Measurements from ENCODE around the gene SCN10A.
A peak's percentile ranks its signal among the peaks of the same experiment; 100 is the strongest.

SCN10A gene

GRCh38 chr3:38717355-38718240 is 98.4 kb downstream of the SCN10A start:
- DNase-seq (ENCODE audit: low read depth, low spot score), result no peak
- no peak for TF ChIP-seq CTCF (IDR thresholded peaks at IDR 0.05; ENCODE audit: insufficient read depth, low read length, missing control alignments)
- POLR2A ChIA-PET, result no interaction called here
- H3K4me3 ChIP-seq (ENCODE audit: low read depth, low read length), result no peak overlapping the region
- CTCF ChIA-PET, result no interaction called here

- POLR2A ChIA-PET, result no interaction called here
- CTCF ChIA-PET, result no interaction called here
- H3K4me3 ChIP-seq (ENCODE audit: low read depth, low read length), result no peak overlapping the region
- no peak for TF ChIP-seq CTCF (IDR thresholded peaks at IDR 0.05; ENCODE audit: insufficient read depth, low read length, missing control alignments)
- DNase-seq (ENCODE audit: low read depth, low spot score), result no peak
Observed at GRCh38 chr3:38713121-38713520, 102.9 kb downstream of the SCN10A start.

- POLR2A ChIA-PET, result no interaction called here
- TF ChIP-seq CTCF (IDR thresholded peaks at IDR 0.05; ENCODE audit: insufficient read depth, low read length, missing control alignments), result no peak
- DNase-seq (ENCODE audit: low read depth, low spot score), result no peak
- CTCF ChIA-PET, result no interaction called here
- no peak overlapping the region for H3K4me3 ChIP-seq (ENCODE audit: low read depth, low read length)
Observed at GRCh38 chr3:38711321-38711720, 104.7 kb downstream of the SCN10A start.

- H3K4me3 ChIP-seq (ENCODE audit: low read depth, low read length), result no peak overlapping the region
- POLR2A ChIA-PET, result no interaction called here
- no peak for DNase-seq (ENCODE audit: low read depth, low spot score)
- peak; percentile 15 for TF ChIP-seq CTCF (IDR thresholded peaks at IDR 0.05; ENCODE audit: insufficient read depth, low read length, missing control alignments)
- CTCF ChIA-PET, result interaction anchor here (0.8 kb wide), 1 partner anchor 138 kb away, joined by 3 read pairs; no protein-coding TSS in a partner anchor
Observed at GRCh38 chr3:38707730-38708129, 108.3 kb downstream of the SCN10A start.

- TF ChIP-seq CTCF (IDR thresholded peaks at IDR 0.05; ENCODE audit: insufficient read depth, low read length, missing control alignments), result no peak
- no peak for DNase-seq (ENCODE audit: low read depth, low spot score)
- CTCF ChIA-PET, result no interaction called here
Observed at GRCh38 chr3:38706961-38707360, 109.1 kb downstream of the SCN10A start.

GRCh38 chr3:38702231-38702630 is 113.8 kb downstream of the SCN10A start:
- no peak overlapping the region for H3K4me3 ChIP-seq (ENCODE audit: low read depth, low read length)
- CTCF ChIA-PET, result no interaction called here
- POLR2A ChIA-PET, result no interaction called here
- no peak for TF ChIP-seq CTCF (IDR thresholded peaks at IDR 0.05; ENCODE audit: insufficient read depth, low read length, missing control alignments)
- no peak for DNase-seq (ENCODE audit: low read depth, low spot score)

More at GRCh38 chr3:38706961-38707360, 109.1 kb downstream of the SCN10A start:
- POLR2A ChIA-PET, result no interaction called here
- no peak overlapping the region for H3K4me3 ChIP-seq (ENCODE audit: low read depth, low read length)
